ENCODE results near the gene INTS7.

- TF ChIP-seq CTCF (conservative IDR thresholded peaks at IDR 0.05; ENCODE audit: low read length) (no peak), EZH2phosphoT487 (IDR thresholded peaks at IDR 0.05; ENCODE audit: borderline replicate concordance) (no peak)
These were observed 7.1 kb upstream of the INTS7 start for GRCh38 chr1:212042436-212042835.
